Left lung (tissue), 10 donors: Measurements from ENCODE around the gene CSNK1E. TPM values are rescaled to one million over a fixed set of nuclear protein-coding genes. Genes with fewer than 3 reads are reported as not detected.
A peak's percentile ranks its signal among the peaks of the same experiment; 100 is the strongest.

Experiments
- ATAC-seq: fragments of 200-7000 bp; cut with Tn5 transposase; one replicate; pipeline ENCODE4 v1.9.1; 2020; ENCODE audit warnings: moderate library complexity
- DNase-seq, 4 donors: peaks; one replicate each; pipeline ENCODE4 v3.0.0-alpha.2; 2013 to 2020
- H3K27ac ChIP-seq, 2 donors: fragments of 200-600 bp; sonication (generic) in 1 of 2; one replicate each; pipeline versions ENCODE4 v1.5.0 to v1.8.0; 2020 to 2021
- H3K27me3 ChIP-seq, 2 donors: fragments of 200-600 bp; sonication (generic) in 1 of 2; one replicate each; pipeline versions ENCODE4 v1.5.0 to v1.8.0; 2020 to 2021
- H3K36me3 ChIP-seq, 2 donors: fragments of 200-600 bp; sonication (generic) in 1 of 2; one replicate each; pipeline versions ENCODE4 v1.5.0 to v1.8.0; 2020 to 2021
- H3K4me1 ChIP-seq, 2 donors: fragments of 200-600 bp; one replicate each; pipeline ENCODE4 v1.8.0; 2021
- H3K4me3 ChIP-seq, 2 donors: fragments of 200-600 bp; sonication (generic) in 1 of 2; one replicate each; pipeline versions ENCODE4 v1.5.0 to v1.8.0; 2020 to 2021; ENCODE audit warnings: mild to moderate bottlenecking in 1 of 2
- H3K9me3 ChIP-seq, 2 donors: fragments of 200-600 bp; sonication (generic) in 1 of 2; one replicate each; pipeline versions ENCODE4 v1.5.0 to v1.8.0; 2020 to 2021
- CTCF ChIP-seq, 2 donors: fragments of 200-600 bp; sonication (generic) in 1 of 2; IDR thresholded peaks; one replicate each; pipeline versions ENCODE4 v1.5.0 to v1.8.0; 2021; ENCODE audit warnings: antibody characterized with exemption in 2 of 2
- intact Hi-C, 2 donors: fragments of 100-400 bp; cut with DNase I; formaldehyde crosslinking; loops; one replicate each; pipeline versions ENCODE4 v1.11.2 to v1.14.2; 2022
- polyA plus RNA-seq, 6 donors: library from polyadenylated mRNA; unstranded; fragments of 120-200 nt; gene quantifications; one replicate each; pipeline ENCODE4 v1.2.1, GENCODE V29; 2013; ENCODE audit not compliant: insufficient read length in 6 of 6
- total RNA-seq, 2 donors: library from RNA; stranded (reverse); fragmentation: NEBNext Ultra II Directional; extraction: Animal tissue kit (Norgen Biotek cat#: 25700); gene quantifications; one replicate each; pipeline ENCODE4 v1.2.1, GENCODE V29; 2021
- donor health status: DM: no; HTN: yes; CAD: no.
- donor health status: DM: no; HTN: no; CAD: no.

The CSNK1E gene
- total and polyA plus RNA-seq, 8 donors, result 95.3 to 209 (median 179) TPM

- intact Hi-C loops, result no loop called here
- H3K27me3 ChIP-seq, result no peaks in the 10 kb centered on the region
- H3K4me3 ChIP-seq, result no peak overlapping the region
- no peaks in the 10 kb centered on the region for H3K9me3 ChIP-seq
- H3K4me1 ChIP-seq, result peaks cover 0 to 13% of the 10 kb centered on the region in 2 donors
- TF ChIP-seq CTCF (IDR thresholded peaks at IDR 0.05), result no peak
- DNase-seq, result no peak
- peaks cover 0 to 100% of the 10 kb centered on the region in 2 donors for H3K36me3 ChIP-seq
- H3K27ac ChIP-seq, result peak overlapping the region in 1 of 2 donors; percentile 0
- ATAC-seq, result no peak
These were observed 23.0 kb downstream of the CSNK1E start for GRCh38 chr22:38294193-38294592.

- Histone ChIP-seq H3K4me3 (no peak overlapping the region), H3K36me3 (peaks cover 0 to 93% of the 10 kb centered on the region in 2 donors), H3K9me3 (no peaks in the 10 kb centered on the region), H3K27ac (peak overlapping the region in 1 of 2 donors; percentile 48), H3K27me3 (no peaks in the 10 kb centered on the region), H3K4me1 (peaks cover 0 to 13% of the 10 kb centered on the region in 2 donors)
- no peak for DNase-seq
- no peak for ATAC-seq
- intact Hi-C loops, result no loop called here
- no peak for TF ChIP-seq CTCF (IDR thresholded peaks at IDR 0.05)
These were observed 24.5 kb downstream of the CSNK1E start for GRCh38 chr22:38292694-38293093.

GRCh38 chr22:38291201-38291777, 25.9 kb downstream of the CSNK1E start:
- ATAC-seq (peak; percentile 7), DNase-seq (no peak)
- intact Hi-C loops, result no loop called here
- Histone ChIP-seq H3K36me3 (peaks cover 0 to 79% of the 10 kb centered on the region in 2 donors), H3K9me3 (no peaks in the 10 kb centered on the region), H3K4me3 (no peak overlapping the region), H3K27ac (peak overlapping the region in 1 of 2 donors; percentile 33), H3K27me3 (no peaks in the 10 kb centered on the region), H3K4me1 (peaks cover 0 to 13% of the 10 kb centered on the region in 2 donors)
- no peak for TF ChIP-seq CTCF (IDR thresholded peaks at IDR 0.05)

DNA sequence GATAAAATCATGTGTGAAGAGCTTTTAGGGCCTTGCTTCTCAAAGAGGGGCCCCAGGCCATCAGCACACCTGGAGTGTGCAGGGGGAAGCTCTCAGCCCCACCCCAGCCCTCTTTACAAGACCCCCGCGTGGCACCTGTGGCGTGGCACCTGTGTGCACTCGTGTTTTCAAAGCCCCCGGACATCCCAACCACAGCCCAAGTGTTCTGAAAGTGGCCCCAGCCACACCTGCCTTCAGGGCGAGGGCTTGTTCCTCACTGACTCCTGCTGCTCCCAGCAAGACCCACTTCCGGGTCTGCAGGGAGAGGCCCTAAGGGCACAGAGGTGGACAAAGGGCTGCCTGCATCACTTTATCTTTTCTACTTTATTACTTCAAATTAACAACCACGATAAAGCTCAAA, 26.9 kb downstream of the CSNK1E start:
- H3K4me3 ChIP-seq, result no peak overlapping the region
- DNase-seq (no peak), ATAC-seq (no peak)
- H3K27ac ChIP-seq, result peak overlapping the region in 1 of 2 donors; percentile 57
- H3K4me1 ChIP-seq, result peaks cover 0 to 13% of the 10 kb centered on the region in 2 donors
- intact Hi-C loops, result no loop called here
- peaks cover 0 to 70% of the 10 kb centered on the region in 2 donors for H3K36me3 ChIP-seq
- TF ChIP-seq CTCF (IDR thresholded peaks at IDR 0.05), result no peak
- H3K9me3 ChIP-seq, result no peaks in the 10 kb centered on the region
- H3K27me3 ChIP-seq, result no peaks in the 10 kb centered on the region

DNA sequence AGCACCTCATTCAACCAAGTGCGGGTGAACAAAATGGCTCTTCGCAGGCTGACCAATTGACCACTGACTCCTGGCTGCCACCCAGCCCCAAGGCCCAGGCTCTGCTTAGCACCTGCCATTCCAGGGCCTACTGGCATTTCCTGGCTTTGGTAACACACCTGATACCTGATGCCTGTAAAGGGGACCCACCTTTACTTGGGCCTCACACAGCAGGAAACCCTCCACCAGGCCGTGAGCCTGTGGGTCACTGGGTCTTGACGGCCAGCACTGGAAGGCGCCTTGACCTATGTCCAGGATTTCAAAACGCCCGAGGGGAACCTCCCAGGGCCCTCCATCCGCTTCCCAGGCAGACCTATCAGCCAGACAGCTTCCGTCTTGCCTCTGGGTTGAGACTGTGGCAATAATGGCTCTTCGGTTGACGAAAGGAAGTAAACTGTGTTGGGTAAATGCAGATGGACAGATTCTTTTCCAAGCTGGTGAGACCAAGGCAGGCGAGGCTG, 27.6 kb downstream of the CSNK1E start:
- intact Hi-C loops, result no loop called here
- Histone ChIP-seq H3K27me3 (no peaks in the 10 kb centered on the region), H3K4me3 (no peak overlapping the region), H3K36me3 (peaks cover 0 to 63% of the 10 kb centered on the region in 2 donors), H3K9me3 (no peaks in the 10 kb centered on the region), H3K4me1 (peaks cover 2 to 18% of the 10 kb centered on the region in 2 donors), H3K27ac (peak overlapping the region in 1 of 2 donors; percentile 57)
- ATAC-seq, result peak; percentile 40
- no peak for TF ChIP-seq CTCF (IDR thresholded peaks at IDR 0.05)
- DNase-seq, result no peak
